ENCODE data around the gene SBF2.

DNA sequence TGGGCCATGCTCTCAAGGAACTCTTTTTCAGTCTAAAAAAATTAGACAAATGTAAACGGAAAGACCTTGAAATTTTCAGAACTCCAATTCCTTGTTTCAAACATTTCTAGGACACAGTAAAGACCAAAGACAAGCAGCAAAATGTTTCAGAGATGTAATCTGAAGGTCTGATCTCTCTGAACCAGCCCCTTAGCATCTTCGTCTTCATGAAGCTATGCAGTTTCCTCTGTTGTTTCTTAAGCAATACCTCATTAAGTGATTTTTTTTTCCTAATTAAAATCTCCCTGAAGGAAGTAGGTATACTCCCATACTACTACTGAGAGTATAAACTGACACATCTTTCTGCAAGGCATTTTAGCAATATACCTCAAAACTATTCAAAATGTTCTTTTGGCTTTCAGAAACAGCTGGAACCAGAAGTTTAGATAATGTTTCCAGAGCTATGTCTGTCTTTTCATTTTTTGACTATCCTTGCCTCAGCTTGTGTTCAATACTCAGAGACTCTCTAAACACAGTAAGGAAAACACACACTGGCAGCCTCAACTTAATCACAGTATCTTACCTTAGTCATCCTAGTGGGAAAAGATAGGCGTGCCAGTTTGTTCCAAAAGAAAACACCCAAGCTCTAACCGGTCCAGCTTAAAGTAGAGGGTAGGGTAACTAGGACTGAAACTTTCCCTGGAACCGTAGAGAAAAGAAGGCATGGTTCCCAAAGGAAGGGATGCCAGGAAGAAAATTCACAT is 25.1 kb downstream of the SBF2 start:
- TF ChIP-seq, protein P1, sequence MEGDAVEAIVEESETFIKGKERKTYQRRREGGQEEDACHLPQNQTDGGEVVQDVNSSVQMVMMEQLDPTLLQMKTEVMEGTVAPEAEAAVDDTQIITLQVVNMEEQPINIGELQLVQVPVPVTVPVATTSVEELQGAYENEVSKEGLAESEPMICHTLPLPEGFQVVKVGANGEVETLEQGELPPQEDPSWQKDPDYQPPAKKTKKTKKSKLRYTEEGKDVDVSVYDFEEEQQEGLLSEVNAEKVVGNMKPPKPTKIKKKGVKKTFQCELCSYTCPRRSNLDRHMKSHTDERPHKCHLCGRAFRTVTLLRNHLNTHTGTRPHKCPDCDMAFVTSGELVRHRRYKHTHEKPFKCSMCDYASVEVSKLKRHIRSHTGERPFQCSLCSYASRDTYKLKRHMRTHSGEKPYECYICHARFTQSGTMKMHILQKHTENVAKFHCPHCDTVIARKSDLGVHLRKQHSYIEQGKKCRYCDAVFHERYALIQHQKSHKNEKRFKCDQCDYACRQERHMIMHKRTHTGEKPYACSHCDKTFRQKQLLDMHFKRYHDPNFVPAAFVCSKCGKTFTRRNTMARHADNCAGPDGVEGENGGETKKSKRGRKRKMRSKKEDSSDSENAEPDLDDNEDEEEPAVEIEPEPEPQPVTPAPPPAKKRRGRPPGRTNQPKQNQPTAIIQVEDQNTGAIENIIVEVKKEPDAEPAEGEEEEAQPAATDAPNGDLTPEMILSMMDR (IDR thresholded peaks at IDR 0.05) = no peak
- TF ChIP-seq POLR2A (IDR thresholded peaks at IDR 0.05) = no peak

Measured in lower leg skin (tissue), 3 donors.